Effector CD8-positive, alpha-beta T cell (primary cell): Measurements from ENCODE around the gene PTGFRN.

Experiments
- DNase-seq: peaks from one replicate; lab custom pipeline; 2025; lab: John Stamatoyannopoulos, UW

PTGFRN gene

DNA sequence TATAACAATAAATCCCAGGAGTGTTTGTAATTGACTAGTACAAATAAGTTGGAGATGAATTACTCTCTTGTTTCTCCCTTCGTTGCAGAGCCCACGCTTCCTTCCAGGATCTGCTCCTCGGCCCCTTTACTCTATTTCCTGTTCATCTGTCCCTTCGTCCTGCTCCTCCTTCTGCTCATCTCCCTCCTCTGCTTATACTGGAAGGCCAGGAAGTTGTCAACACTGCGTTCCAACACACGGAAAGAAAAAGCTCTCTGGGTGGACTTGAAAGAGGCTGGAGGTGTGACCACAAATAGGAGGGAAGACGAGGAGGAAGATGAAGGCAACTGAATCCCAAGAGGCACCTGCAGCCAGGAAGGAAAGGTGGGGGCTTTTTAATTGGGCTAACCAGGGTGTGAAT is 124.1 kb downstream of the PTGFRN start:
- no peak for DNase-seq

DNA sequence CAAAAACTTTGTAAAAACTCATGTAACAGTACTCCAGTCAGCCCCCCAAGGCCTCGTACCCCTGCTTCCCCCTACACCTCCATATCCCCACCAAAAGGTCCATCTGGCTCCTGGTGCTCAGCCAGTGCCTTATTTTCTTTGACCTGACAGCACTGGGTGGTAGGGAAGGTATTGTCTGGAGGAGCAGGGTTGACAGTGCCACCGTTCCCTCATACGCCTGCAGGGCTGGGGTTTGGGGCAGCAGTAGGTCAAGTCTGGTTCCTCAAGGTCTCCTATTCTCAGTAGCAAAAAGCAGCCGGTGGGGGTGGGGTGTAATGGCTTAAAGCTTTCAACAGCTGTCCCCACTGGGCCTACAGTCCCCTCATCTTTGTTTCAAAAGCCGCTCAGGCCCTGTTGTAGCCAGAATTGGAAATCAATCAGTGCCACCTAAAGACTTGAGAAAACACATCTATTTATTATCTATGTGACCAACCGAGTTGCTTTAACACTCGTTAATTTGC is 125.1 kb downstream of the PTGFRN start:
- no peak for DNase-seq

DNA sequence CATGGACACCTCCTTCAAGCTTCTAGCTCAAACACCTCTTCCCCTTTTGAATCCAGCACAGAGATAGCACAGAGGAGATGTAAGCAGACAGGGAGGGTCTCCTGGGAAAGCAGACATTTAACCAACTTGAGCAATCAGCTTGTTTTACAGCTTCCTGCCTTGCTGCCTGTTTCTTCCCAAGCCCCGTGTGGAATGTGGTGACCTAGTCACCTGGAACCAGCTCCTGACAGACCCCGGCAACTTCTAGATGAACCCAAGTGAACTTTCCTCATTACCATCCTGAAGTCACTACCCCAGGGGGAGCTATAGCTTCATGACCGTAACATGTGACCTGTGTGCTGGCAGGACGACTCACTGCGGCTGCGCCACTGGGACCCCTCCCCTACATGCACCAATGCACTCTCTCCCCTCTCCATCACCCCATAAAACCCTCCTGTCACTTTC is 126.3 kb downstream of the PTGFRN start:
- DNase-seq: no peak

DNA sequence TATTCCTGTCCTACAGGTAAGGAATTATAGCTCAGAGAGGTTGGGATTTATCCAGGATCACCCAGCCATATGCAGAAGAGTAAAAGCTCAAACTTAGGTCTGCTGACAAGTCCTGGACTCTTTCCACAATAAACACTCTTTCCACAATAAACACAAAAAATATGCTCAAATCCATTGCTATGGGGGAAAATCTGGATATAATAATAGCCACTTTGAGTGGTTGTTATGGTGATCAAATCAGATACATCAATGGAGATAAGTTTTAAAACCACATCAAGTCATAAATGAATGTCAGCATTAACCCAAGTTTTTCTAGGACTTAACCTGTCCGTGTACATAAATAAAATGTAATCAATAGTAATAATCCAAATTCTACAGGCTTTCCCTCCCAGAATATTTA is 128.1 kb downstream of the PTGFRN start:
- no peak for DNase-seq

DNA sequence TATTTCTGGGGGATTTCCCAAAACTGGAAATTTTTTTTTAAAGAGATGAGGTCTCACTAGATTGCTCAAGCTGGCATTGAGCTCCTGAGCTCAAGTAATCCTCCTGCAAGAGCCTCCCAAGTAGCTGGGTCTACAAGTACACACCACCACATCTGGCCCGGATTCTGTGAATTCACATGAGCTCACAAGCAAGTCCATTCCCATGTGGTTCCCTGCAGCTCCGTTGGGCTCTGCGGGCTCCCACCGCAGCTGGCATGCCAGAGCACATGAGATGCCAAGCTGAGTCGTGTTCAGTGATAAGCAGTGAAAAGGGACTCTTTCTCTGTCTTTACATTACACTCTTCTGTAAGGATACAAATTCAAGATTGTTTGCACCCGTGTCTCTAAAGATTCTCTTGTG is 128.5 kb downstream of the PTGFRN start:
- DNase-seq: no peak
